Mammary epithelial cell (primary cell): ENCODE results near the gene DCDC1.

Source experiments
- EZH2 ChIP-seq: IDR thresholded peaks from 2 replicates; pipeline ENCODE4 v1.6.1; 2012; ENCODE audit warnings: low read length, inconsistent platforms, borderline replicate concordance
- TF ChIP-seq, protein P1 (sequence below), 2 donors: IDR thresholded peaks in 1 of 2; conservative IDR thresholded peaks in 1 of 2; 2 replicates each; pipeline ENCODE4 v1.5.1; 2011 to 2012; ENCODE audit warnings: inconsistent platforms in 2 of 2, low read length in 2 of 2, mild to moderate bottlenecking in 2 of 2, control low read depth in 1 of 2, low read depth in 1 of 2; ENCODE audit not compliant: insufficient read depth in 1 of 2; ENCODE audit errors: extremely low read depth in 1 of 2

DNA sequence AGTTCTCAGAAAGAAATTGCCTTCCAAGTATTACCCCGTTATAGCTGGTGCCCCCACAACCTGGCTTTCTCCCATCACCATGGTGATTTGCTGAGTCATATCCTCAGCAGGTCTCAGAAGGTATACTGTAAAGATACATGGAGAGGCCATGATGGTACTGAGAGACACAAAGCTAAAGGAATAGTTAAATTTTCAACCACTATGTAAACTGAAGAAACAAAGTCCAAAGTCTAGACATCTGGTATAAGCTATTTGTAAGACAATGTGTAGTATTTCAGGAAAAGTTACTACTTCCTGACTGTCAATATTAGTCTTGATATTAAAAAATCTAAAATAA, 377.1 kb downstream of the DCDC1 start:
- TF ChIP-seq, protein P1, sequence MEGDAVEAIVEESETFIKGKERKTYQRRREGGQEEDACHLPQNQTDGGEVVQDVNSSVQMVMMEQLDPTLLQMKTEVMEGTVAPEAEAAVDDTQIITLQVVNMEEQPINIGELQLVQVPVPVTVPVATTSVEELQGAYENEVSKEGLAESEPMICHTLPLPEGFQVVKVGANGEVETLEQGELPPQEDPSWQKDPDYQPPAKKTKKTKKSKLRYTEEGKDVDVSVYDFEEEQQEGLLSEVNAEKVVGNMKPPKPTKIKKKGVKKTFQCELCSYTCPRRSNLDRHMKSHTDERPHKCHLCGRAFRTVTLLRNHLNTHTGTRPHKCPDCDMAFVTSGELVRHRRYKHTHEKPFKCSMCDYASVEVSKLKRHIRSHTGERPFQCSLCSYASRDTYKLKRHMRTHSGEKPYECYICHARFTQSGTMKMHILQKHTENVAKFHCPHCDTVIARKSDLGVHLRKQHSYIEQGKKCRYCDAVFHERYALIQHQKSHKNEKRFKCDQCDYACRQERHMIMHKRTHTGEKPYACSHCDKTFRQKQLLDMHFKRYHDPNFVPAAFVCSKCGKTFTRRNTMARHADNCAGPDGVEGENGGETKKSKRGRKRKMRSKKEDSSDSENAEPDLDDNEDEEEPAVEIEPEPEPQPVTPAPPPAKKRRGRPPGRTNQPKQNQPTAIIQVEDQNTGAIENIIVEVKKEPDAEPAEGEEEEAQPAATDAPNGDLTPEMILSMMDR (conservative IDR thresholded peaks at IDR 0.05 in 1 of 2, IDR thresholded peaks at IDR 0.05 in 1 of 2; ENCODE audit: extremely low read depth in 1 of 2, insufficient read depth in 1 of 2, low read depth in 1 of 2, low read length in 2 of 2): no peak
- TF ChIP-seq EZH2: no peak
